Measurements from ENCODE around the gene PDZRN3. TPM values are rescaled to one million over a fixed set of nuclear protein-coding genes. Genes with fewer than 3 reads are reported as not detected.

Gene PDZRN3
- total RNA-seq, 1 donor from 2014 or later = 75.9 TPM

DNA sequence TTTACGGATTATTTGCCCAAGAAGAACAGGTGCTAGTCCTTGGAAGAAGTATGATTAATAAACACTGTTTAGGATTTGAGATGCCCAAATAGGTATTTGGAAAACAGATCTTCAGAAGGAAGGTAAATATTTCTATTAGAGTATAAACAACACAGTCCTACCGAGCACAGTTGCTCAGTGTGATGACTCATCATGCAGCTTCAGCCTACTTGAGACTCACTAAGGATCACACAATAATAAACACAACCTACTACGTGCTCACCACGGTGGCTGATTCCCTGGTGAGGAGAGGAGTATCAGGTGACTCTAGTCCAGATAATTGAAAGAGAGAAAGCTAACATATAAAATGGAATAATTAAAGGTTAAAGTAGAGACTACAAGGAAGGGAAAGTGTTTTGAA is 72.0 kb downstream of the PDZRN3 start:
- Histone ChIP-seq H3K27ac (no peak overlapping the region), H3K4me1 (peaks cover 23% of the 10 kb centered on the region), H3K9me3 (no peaks in the 10 kb centered on the region), H3K36me3 (no peaks in the 10 kb centered on the region), H3K4me3 (no peak overlapping the region), H3K27me3 (no peaks in the 10 kb centered on the region)
- DNase-seq (ENCODE audit: extremely low spot score in 2 of 2) = no peak
- TF ChIP-seq POLR2A (IDR thresholded peaks at IDR 0.05) = no peak
- TF ChIP-seq POLR2AphosphoS5 (IDR thresholded peaks at IDR 0.05; ENCODE audit: insufficient read depth in 1 of 2, low read depth in 1 of 2) = no peak
- TF ChIP-seq, protein P1, sequence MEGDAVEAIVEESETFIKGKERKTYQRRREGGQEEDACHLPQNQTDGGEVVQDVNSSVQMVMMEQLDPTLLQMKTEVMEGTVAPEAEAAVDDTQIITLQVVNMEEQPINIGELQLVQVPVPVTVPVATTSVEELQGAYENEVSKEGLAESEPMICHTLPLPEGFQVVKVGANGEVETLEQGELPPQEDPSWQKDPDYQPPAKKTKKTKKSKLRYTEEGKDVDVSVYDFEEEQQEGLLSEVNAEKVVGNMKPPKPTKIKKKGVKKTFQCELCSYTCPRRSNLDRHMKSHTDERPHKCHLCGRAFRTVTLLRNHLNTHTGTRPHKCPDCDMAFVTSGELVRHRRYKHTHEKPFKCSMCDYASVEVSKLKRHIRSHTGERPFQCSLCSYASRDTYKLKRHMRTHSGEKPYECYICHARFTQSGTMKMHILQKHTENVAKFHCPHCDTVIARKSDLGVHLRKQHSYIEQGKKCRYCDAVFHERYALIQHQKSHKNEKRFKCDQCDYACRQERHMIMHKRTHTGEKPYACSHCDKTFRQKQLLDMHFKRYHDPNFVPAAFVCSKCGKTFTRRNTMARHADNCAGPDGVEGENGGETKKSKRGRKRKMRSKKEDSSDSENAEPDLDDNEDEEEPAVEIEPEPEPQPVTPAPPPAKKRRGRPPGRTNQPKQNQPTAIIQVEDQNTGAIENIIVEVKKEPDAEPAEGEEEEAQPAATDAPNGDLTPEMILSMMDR (IDR thresholded peaks at IDR 0.05) = no peak
- intact Hi-C loops (cut with DNase I) = no loop called here

DNA sequence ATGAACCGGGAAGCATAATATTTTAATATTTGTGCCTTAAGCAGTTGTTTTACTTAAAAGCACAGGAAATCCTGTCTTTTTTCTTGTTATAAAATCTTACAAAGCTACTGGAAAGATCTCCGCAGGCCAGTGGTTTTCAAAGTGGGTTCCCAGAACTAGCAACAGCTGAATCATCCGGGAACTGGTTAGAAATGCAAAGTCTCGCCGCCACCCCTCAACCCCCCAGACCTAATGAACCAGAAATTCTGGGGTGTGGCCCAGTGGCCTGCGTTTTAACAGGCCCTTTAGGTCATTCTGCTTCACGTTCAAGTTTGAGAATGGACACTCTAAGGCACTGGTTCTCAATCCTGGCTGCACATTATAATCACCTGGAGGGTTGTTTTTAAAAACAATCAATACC is 74.7 kb downstream of the PDZRN3 start:
- intact Hi-C loops (cut with DNase I) = no loop called here
- H3K4me3 ChIP-seq = no peak overlapping the region
- no peaks in the 10 kb centered on the region for H3K9me3 ChIP-seq
- peaks cover 31% of the 10 kb centered on the region for H3K4me1 ChIP-seq
- H3K36me3 ChIP-seq = no peaks in the 10 kb centered on the region
- H3K27me3 ChIP-seq = no peaks in the 10 kb centered on the region
- DNase-seq (ENCODE audit: extremely low spot score in 2 of 2) = no peak
- no peak overlapping the region for H3K27ac ChIP-seq
- TF ChIP-seq POLR2AphosphoS5 (IDR thresholded peaks at IDR 0.05; ENCODE audit: insufficient read depth in 1 of 2, low read depth in 1 of 2) (no peak), POLR2A (IDR thresholded peaks at IDR 0.05) (no peak)
- TF ChIP-seq, protein P1 (IDR thresholded peaks at IDR 0.05) = no peak

DNA sequence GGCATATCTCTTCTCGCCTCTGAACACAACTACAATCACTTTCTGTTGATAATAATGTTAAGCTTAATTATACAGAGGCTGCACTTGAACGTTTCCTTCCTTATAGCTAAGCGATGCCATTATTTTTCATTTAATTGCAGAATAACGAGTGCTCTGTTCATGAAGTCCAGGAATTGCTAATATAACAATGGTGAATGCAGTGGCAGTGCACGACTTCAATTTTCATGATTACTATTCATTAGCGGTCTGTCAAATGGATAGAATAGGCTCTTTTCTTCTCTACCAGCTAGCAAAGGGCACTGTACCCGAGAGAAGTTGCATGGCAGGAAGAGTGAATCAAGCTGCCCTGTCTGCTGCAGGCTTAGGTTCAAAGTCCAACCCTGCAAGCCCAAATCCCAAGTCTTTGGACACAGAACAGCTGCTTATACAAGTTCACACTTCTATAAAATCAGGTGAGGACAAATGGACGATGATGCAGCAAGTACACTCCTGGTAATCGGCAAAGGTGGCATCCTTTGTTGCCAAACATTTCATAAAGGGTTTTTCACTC is 75.6 kb downstream of the PDZRN3 start:
- no peak for TF ChIP-seq POLR2AphosphoS5 (IDR thresholded peaks at IDR 0.05; ENCODE audit: insufficient read depth in 1 of 2, low read depth in 1 of 2)
- TF ChIP-seq, protein P1 (IDR thresholded peaks at IDR 0.05) = no peak
- TF ChIP-seq POLR2A (IDR thresholded peaks at IDR 0.05) = no peak
- DNase-seq (ENCODE audit: extremely low spot score in 2 of 2) = no peak
- H3K9me3 ChIP-seq = no peaks in the 10 kb centered on the region
- H3K27ac ChIP-seq = no peak overlapping the region
- no peaks in the 10 kb centered on the region for H3K36me3 ChIP-seq
- H3K4me3 ChIP-seq = no peak overlapping the region
- H3K4me1 ChIP-seq = peaks cover 31% of the 10 kb centered on the region
- intact Hi-C loops (cut with DNase I) = no loop called here
- no peaks in the 10 kb centered on the region for H3K27me3 ChIP-seq

DNA sequence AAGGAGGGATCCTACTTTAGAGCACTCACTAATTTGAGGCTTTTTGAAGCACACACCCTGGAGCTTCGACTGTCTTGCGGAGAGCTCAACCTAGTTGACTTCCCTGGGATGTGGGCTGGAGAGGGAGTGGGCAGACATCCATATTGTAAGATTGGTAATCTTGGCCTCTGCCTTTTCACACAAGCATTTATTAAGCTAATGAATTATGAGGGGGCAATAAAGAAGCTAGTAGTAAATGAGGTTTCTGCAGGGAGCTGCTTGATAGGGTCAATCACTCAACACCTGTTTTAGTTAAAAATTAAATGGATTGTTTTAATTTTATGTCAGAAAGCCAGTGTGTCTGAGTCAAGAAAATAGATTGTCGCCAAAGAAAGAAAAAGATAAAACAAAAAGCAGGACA is 76.3 kb downstream of the PDZRN3 start:
- TF ChIP-seq POLR2AphosphoS5 (IDR thresholded peaks at IDR 0.05; ENCODE audit: insufficient read depth in 1 of 2, low read depth in 1 of 2) (no peak), POLR2A (IDR thresholded peaks at IDR 0.05) (no peak)
- TF ChIP-seq, protein P1 (IDR thresholded peaks at IDR 0.05) = no peak

DNA sequence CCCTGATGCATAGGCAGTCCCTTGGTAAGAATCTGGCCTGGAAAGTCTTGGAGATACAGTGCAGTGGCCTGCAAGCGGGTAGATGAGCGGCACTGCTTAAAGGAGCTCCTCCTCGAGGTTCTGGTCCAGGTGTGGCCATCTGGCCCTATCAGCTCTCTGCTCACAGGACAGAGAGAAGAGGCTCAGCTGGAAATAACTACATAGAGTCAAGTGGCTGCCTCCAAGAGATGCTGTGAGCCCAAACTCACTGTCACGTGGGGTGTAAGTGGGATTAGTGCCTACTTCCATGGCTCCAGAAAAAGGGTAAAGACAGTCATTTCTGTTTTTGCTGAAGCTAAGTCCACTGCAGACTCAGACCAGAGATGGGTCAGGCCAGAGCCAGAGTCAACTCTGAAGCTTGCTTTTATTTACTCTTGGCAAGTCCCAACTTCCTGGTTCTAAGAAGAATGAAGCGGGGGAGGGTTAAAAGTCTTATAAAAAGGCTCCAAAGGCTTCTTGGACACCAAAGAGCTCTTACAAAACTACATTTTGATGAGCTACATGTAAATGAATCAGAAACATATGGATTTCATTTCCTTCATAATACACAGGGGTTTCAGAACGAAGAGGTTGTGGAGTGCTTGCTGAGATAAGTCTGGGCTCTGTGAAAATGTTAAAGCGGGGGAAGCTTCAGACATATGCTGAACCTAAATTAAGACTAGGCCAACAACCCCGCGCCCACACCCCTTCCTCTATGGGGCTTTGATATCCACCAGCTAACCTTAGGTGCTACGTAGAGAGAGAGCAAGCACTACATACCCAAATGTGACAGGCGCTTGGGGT is 77.1 kb downstream of the PDZRN3 start:
- TF ChIP-seq, protein P1 (IDR thresholded peaks at IDR 0.05) = no peak
- no peak for TF ChIP-seq POLR2A (IDR thresholded peaks at IDR 0.05)
- TF ChIP-seq POLR2AphosphoS5 (IDR thresholded peaks at IDR 0.05; ENCODE audit: insufficient read depth in 1 of 2, low read depth in 1 of 2) = no peak
- Histone ChIP-seq H3K27me3 (no peaks in the 10 kb centered on the region), H3K27ac (peak overlapping the region; percentile 62), H3K9me3 (no peaks in the 10 kb centered on the region), H3K4me3 (no peak overlapping the region), H3K36me3 (no peaks in the 10 kb centered on the region), H3K4me1 (peaks cover 44% of the 10 kb centered on the region)
- intact Hi-C loops (cut with DNase I) = no loop called here
- DNase-seq (ENCODE audit: extremely low spot score in 2 of 2) = no peak

More for the DNA sequence above, 76.3 kb downstream of the PDZRN3 start:
- no peaks in the 10 kb centered on the region for H3K27me3 ChIP-seq
- intact Hi-C loops (cut with DNase I) = no loop called here
- H3K4me3 ChIP-seq = no peak overlapping the region
- H3K36me3 ChIP-seq = no peaks in the 10 kb centered on the region
- peak overlapping the region; percentile 62 for H3K27ac ChIP-seq
- peaks cover 37% of the 10 kb centered on the region for H3K4me1 ChIP-seq
- no peaks in the 10 kb centered on the region for H3K9me3 ChIP-seq
- no peak for DNase-seq (ENCODE audit: extremely low spot score in 2 of 2)
